HG03457 (cell line): ENCODE measurements around the gene TRPV6.

Experiments
- ATAC-seq: cut with Tn5 transposase; IDR thresholded peaks from one replicate; pipeline ENCODE4 v1.9.1; 2021; ENCODE audit warnings: moderate number of reproducible peaks; ENCODE audit not compliant: unreplicated experiment

The TRPV6 gene

GRCh38 chr7:142908921-142909890 is 23.7 kb upstream of the TRPV6 start:
- no peak for ATAC-seq

GRCh38 chr7:142908290-142908689 is 22.7 kb upstream of the TRPV6 start:
- no peak for ATAC-seq

- ATAC-seq: no peak
Measured at GRCh38 chr7:142906643-142907042, 21.1 kb upstream of the TRPV6 start.

- ATAC-seq: no peak
Measured at GRCh38 chr7:142905759-142906158, 20.2 kb upstream of the TRPV6 start.

GRCh38 chr7:142904128-142904527 is 18.6 kb upstream of the TRPV6 start:
- ATAC-seq: no peak

- ATAC-seq: no peak
Measured at GRCh38 chr7:142901426-142902259, 16.1 kb upstream of the TRPV6 start.

- ATAC-seq: no peak
Measured at GRCh38 chr7:142899661-142900060, 14.1 kb upstream of the TRPV6 start.

GRCh38 chr7:142898377-142899170 is 13.0 kb upstream of the TRPV6 start:
- no peak for ATAC-seq

GRCh38 chr7:142897691-142898090 is 12.1 kb upstream of the TRPV6 start:
- no peak for ATAC-seq

GRCh38 chr7:142896741-142897379 is 11.3 kb upstream of the TRPV6 start:
- ATAC-seq: no peak

- no peak for ATAC-seq
Measured at GRCh38 chr7:142896151-142896550, 10.6 kb upstream of the TRPV6 start.

- no peak for ATAC-seq
Measured at GRCh38 chr7:142894985-142895593, 9.5 kb upstream of the TRPV6 start.

- ATAC-seq: no peak
Measured at GRCh38 chr7:142894112-142894984, 8.8 kb upstream of the TRPV6 start.

- no peak for ATAC-seq
Measured at GRCh38 chr7:142892951-142893350, 7.4 kb upstream of the TRPV6 start.

GRCh38 chr7:142891490-142892082 is 6.0 kb upstream of the TRPV6 start:
- no peak for ATAC-seq

GRCh38 chr7:142890874-142891485 is 5.4 kb upstream of the TRPV6 start:
- ATAC-seq: no peak

GRCh38 chr7:142889816-142890215 is 4.3 kb upstream of the TRPV6 start:
- no peak for ATAC-seq

GRCh38 chr7:142887282-142888015 is 1.9 kb upstream of the TRPV6 start:
- no peak for ATAC-seq
